Muscle of arm (tissue), 12 donors: ENCODE data around the gene COA5. TPM values are rescaled to one million over a fixed set of nuclear protein-coding genes. Genes with fewer than 3 reads are reported as not detected.

ENCODE experiments used
- DNase-seq: peaks from one replicate; pipeline ENCODE4 v3.0.0-alpha.2; 2013
- polyA plus RNA-seq, 12 donors: library from polyadenylated mRNA; unstranded; fragments of 120-200 nt; gene quantifications; one replicate each; pipeline ENCODE4 v1.2.1, GENCODE V29; 2013; ENCODE audit not compliant: insufficient read length in 12 of 12

The COA5 gene
- polyA plus RNA-seq, 12 donors, result 37.3 to 58.9 (median 48.2) TPM; not detected in 1

- DNase-seq, result no peak
Observed at GRCh38 chr2:98577313-98577712, 31.0 kb downstream of the COA5 start.

- DNase-seq, result no peak
Observed at GRCh38 chr2:98576666-98577312, 31.5 kb downstream of the COA5 start.

- no peak for DNase-seq
Observed at GRCh38 chr2:98573426-98573825, 34.9 kb downstream of the COA5 start.

- DNase-seq, result no peak
Observed at GRCh38 chr2:98572676-98573075, 35.6 kb downstream of the COA5 start.

GRCh38 chr2:98572211-98572610 is 36.1 kb downstream of the COA5 start:
- DNase-seq, result no peak

GRCh38 chr2:98571796-98572195 is 36.5 kb downstream of the COA5 start:
- DNase-seq, result no peak

- no peak for DNase-seq
Observed at GRCh38 chr2:98571121-98571701, 37.1 kb downstream of the COA5 start.

GRCh38 chr2:98570356-98570755 is 38.0 kb downstream of the COA5 start:
- DNase-seq, result no peak

- no peak for DNase-seq
Observed at GRCh38 chr2:98569915-98570314, 38.4 kb downstream of the COA5 start.

GRCh38 chr2:98569197-98569793 is 39.0 kb downstream of the COA5 start:
- DNase-seq, result no peak

- no peak for DNase-seq
Observed at GRCh38 chr2:98568161-98568956, 40.0 kb downstream of the COA5 start.

GRCh38 chr2:98565941-98566340 is 42.4 kb downstream of the COA5 start:
- no peak for DNase-seq

GRCh38 chr2:98565286-98565860 is 42.9 kb downstream of the COA5 start:
- DNase-seq, result no peak

GRCh38 chr2:98564541-98565132 is 43.7 kb downstream of the COA5 start:
- DNase-seq, result no peak

- no peak for DNase-seq
Observed at GRCh38 chr2:98563394-98563793, 44.9 kb downstream of the COA5 start.

GRCh38 chr2:98561902-98562695 is 46.2 kb downstream of the COA5 start:
- DNase-seq, result no peak

- DNase-seq, result no peak
Observed at GRCh38 chr2:98561018-98561417, 47.3 kb downstream of the COA5 start.

GRCh38 chr2:98560256-98560771 is 48.0 kb downstream of the COA5 start:
- no peak for DNase-seq

- DNase-seq, result no peak
Observed at GRCh38 chr2:98559581-98559980, 48.7 kb downstream of the COA5 start.

- DNase-seq, result no peak
Observed at GRCh38 chr2:98558852-98559530, 49.3 kb downstream of the COA5 start.
